Measurements from ENCODE around the gene MLLT6. TPM values are rescaled to one million over a fixed set of nuclear protein-coding genes. Genes with fewer than 3 reads are reported as not detected.

The MLLT6 gene
- total and polyA plus RNA-seq, 2 of the 13 experiments (the other 11 are each of a cell fraction or from before 2014, with no cell fraction given): 50.7 to 69.5 TPM

- TF ChIP-seq ZNF710 (CRISPR knock-in tag; IDR thresholded peaks at IDR 0.05; ENCODE audit: borderline replicate concordance): 0 out of 2 replicates have a peak, but pooled peaks have one; percentile 23
- TF ChIP-seq JUND (CRISPR knock-in tag; IDR thresholded peaks at IDR 0.05): no peak
- no peak for TF ChIP-seq ZNF562 (CRISPR knock-in tag; IDR thresholded peaks at IDR 0.05; ENCODE audit: borderline replicate concordance)
- TF ChIP-seq ZNF607 (CRISPR knock-in tag; IDR thresholded peaks at IDR 0.05; ENCODE audit: borderline replicate concordance): peak; percentile 17; the same call in 1 of the 2 replicates
- peak; percentile 75 for TF ChIP-seq ETV5 (CRISPR knock-in tag; IDR thresholded peaks at IDR 0.05; ENCODE audit: borderline replicate concordance)
- no peak for TF ChIP-seq HIC2 (CRISPR knock-in tag; IDR thresholded peaks at IDR 0.05; ENCODE audit: low read depth)
- no peak for TF ChIP-seq DR1 (CRISPR knock-in tag; IDR thresholded peaks at IDR 0.05)
- no peak for TF ChIP-seq ATAD3A (CRISPR knock-in tag; IDR thresholded peaks at IDR 0.05)
- peak; percentile 22; the same call in 1 of the 2 replicates for TF ChIP-seq POGK (CRISPR knock-in tag; conservative IDR thresholded peaks at IDR 0.05)
- 0 out of 2 replicates have a peak, but pooled peaks have one; percentile 24 for TF ChIP-seq ZNF652 (CRISPR knock-in tag; IDR thresholded peaks at IDR 0.05; ENCODE audit: borderline replicate concordance, low read depth)
- TF ChIP-seq ZNF354B (CRISPR knock-in tag; IDR thresholded peaks at IDR 0.05): 0 out of 2 replicates have a peak, but pooled peaks have one; percentile 35
- TF ChIP-seq ZNF205 (CRISPR knock-in tag; IDR thresholded peaks at IDR 0.05): no peak
- TF ChIP-seq ZNF10 (CRISPR knock-in tag; IDR thresholded peaks at IDR 0.05; ENCODE audit: borderline replicate concordance, low read depth): no peak
- no peak for TF ChIP-seq DBP (CRISPR knock-in tag; IDR thresholded peaks at IDR 0.05; ENCODE audit: not compliant biosample characterization)
- TF ChIP-seq ZNF44 (CRISPR knock-in tag; IDR thresholded peaks at IDR 0.05): no peak; the same call in 1 of the 2 replicates
- TF ChIP-seq ZBTB20 (CRISPR knock-in tag; IDR thresholded peaks at IDR 0.05; ENCODE audit: borderline replicate concordance, low read depth): peak; percentile 20; the same call in 1 of the 2 replicates
- peak; percentile 45; the same call in 1 of the 2 replicates for TF ChIP-seq ZNF674 (CRISPR knock-in tag; IDR thresholded peaks at IDR 0.05; ENCODE audit: low read depth)
- no peak; the same call in 1 of the 2 replicates for TF ChIP-seq NCOR1 (IDR thresholded peaks at IDR 0.05; ENCODE audit: borderline replicate concordance, low read length)
- TF ChIP-seq ZBTB26 (CRISPR knock-in tag; IDR thresholded peaks at IDR 0.05; ENCODE audit: borderline replicate concordance): peak; percentile 92
- TF ChIP-seq SRF (IDR thresholded peaks at IDR 0.05; ENCODE audit: low read depth, low read length): no peak; the same call in 1 of the 2 replicates
- TF ChIP-seq RXRA (CRISPR knock-in tag; IDR thresholded peaks at IDR 0.05): peak; percentile 48; the same call in 1 of the 2 replicates
- no peak for TF ChIP-seq ZNF263 (CRISPR knock-in tag; IDR thresholded peaks at IDR 0.05)
Observed at GRCh38 chr17:38751808-38752307, 46.8 kb downstream of the MLLT6 start (continued).

Measured in HepG2 (cell line).